ENCODE results near the gene MYO7A.
A peak's percentile ranks its signal among the peaks of the same experiment; 100 is the strongest.

Gene MYO7A

GRCh38 chr11:77111946-77112345, 16.1 kb upstream of the MYO7A start:
- TF ChIP-seq CTCF (IDR thresholded peaks at IDR 0.05; ENCODE audit: borderline replicate concordance, control extremely low read depth, extremely low read depth, insufficient read depth, missing control alignments), result no peak
- no peak for DNase-seq (ENCODE audit: low spot score)
- in situ Hi-C loops (cut with MboI; ENCODE audit: low sequenced_read_pairs, unreplicated experiment), result no loop called here

- TF ChIP-seq CTCF (IDR thresholded peaks at IDR 0.05; ENCODE audit: borderline replicate concordance, control extremely low read depth, extremely low read depth, insufficient read depth, missing control alignments), result no peak
- in situ Hi-C loops (cut with MboI; ENCODE audit: low sequenced_read_pairs, unreplicated experiment), result no loop called here
- DNase-seq (ENCODE audit: low spot score), result no peak
These were observed 15.2 kb upstream of the MYO7A start for GRCh38 chr11:77112641-77113381.

GRCh38 chr11:77113382-77114088, 14.5 kb upstream of the MYO7A start:
- in situ Hi-C loops (cut with MboI; ENCODE audit: low sequenced_read_pairs, unreplicated experiment), result no loop called here
- peak; percentile 17 for TF ChIP-seq CTCF (IDR thresholded peaks at IDR 0.05; ENCODE audit: borderline replicate concordance, control extremely low read depth, extremely low read depth, insufficient read depth, missing control alignments)
- DNase-seq (ENCODE audit: low spot score), result peak; percentile 71

GRCh38 chr11:77114089-77114463, 14.0 kb upstream of the MYO7A start:
- DNase-seq (ENCODE audit: low spot score), result no peak
- in situ Hi-C loops (cut with MboI; ENCODE audit: low sequenced_read_pairs, unreplicated experiment), result no loop called here
- no peak for TF ChIP-seq CTCF (IDR thresholded peaks at IDR 0.05; ENCODE audit: borderline replicate concordance, control extremely low read depth, extremely low read depth, insufficient read depth, missing control alignments)

- in situ Hi-C loops (cut with MboI; ENCODE audit: low sequenced_read_pairs, unreplicated experiment), result no loop called here
- no peak for DNase-seq (ENCODE audit: low spot score)
- peak; percentile 12 for TF ChIP-seq CTCF (IDR thresholded peaks at IDR 0.05; ENCODE audit: borderline replicate concordance, control extremely low read depth, extremely low read depth, insufficient read depth, missing control alignments)
These were observed 12.8 kb upstream of the MYO7A start for GRCh38 chr11:77115181-77115611.

GRCh38 chr11:77115956-77116355, 12.1 kb upstream of the MYO7A start:
- TF ChIP-seq CTCF (IDR thresholded peaks at IDR 0.05; ENCODE audit: borderline replicate concordance, control extremely low read depth, extremely low read depth, insufficient read depth, missing control alignments), result no peak
- in situ Hi-C loops (cut with MboI; ENCODE audit: low sequenced_read_pairs, unreplicated experiment), result no loop called here
- DNase-seq (ENCODE audit: low spot score), result no peak
